Heart left ventricle (tissue), 13 donors: ENCODE measurements around the gene PPA2.

Experiments used
- POLR2A ChIP-seq, 2 donors: fragments of 450-650 bp; IDR thresholded peaks; one replicate each; pipeline ENCODE4 v1.6.1; 2017; ENCODE audit warnings: antibody characterized with exemption in 2 of 2, mild to moderate bottlenecking in 2 of 2, moderate library complexity in 2 of 2
- TF ChIP-seq, protein P1 (sequence below), 12 donors: fragments of 200-600 bp; sonication (generic) in 4 of 12; IDR thresholded peaks; one replicate each; pipeline versions ENCODE4 v1.5.0 to v1.8.0; 2018 to 2022; ENCODE audit warnings: antibody characterized with exemption in 12 of 12, mild to moderate bottlenecking in 5 of 12
- donor health status: ischemic (EF 13 %, LVEDD 7.1; RV severe dilation, severe dysfunction).
- donor health status: DM: no; HTN: yes; CAD: no.
- donor health status: DM: no; HTN: no; CAD: no.
- donor health status: ischemic (EF 25% LVEDD 6.9; RV normal size, moderate dysfunction).
- donor health status: ischemic (EF 25% LVEDD 5.7; RV mildly dilated, moderate dysfunction).
- donor health status: ischemic (EF 35%, LVEDD 5.7; RV mildly dilated, moderate dysfunction).
- donor health status: nonischemic (EF 11% LVEDD 7.7; RV severe dilation, severe dysfunction).
- donor health status: DM: yes; HTN: yes; CAD: no.
- donor health status: PGD.
- donor health status: ischemic (EF 29% LVEDD 5.4; RV normal size, mild dysfunction).
- donor health status: nonischemic (EF 23%, LVEDD 6.1; RV moderate dilation, normal function).

DNA sequence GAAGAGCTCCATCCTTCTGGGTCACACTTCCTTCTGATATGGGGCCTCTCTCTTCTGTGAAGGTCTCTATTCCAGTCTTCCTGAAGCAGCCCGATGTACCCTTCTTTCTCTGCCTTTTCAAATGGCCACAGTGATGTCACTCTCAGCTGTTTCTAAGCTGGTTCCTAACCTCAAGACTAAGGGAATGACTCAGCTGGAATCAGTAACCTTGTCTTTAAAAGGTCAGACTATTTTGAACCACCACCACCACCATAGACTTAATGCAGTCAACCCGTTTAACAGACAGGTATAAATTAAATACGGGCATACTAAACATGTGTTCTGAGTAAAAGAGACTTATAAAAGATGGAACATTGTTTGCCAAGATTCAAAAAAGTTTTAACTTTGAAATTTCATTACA lies 121.0 kb downstream of the PPA2 start:
- TF ChIP-seq POLR2A (IDR thresholded peaks at IDR 0.05): no peak
- TF ChIP-seq, protein P1, sequence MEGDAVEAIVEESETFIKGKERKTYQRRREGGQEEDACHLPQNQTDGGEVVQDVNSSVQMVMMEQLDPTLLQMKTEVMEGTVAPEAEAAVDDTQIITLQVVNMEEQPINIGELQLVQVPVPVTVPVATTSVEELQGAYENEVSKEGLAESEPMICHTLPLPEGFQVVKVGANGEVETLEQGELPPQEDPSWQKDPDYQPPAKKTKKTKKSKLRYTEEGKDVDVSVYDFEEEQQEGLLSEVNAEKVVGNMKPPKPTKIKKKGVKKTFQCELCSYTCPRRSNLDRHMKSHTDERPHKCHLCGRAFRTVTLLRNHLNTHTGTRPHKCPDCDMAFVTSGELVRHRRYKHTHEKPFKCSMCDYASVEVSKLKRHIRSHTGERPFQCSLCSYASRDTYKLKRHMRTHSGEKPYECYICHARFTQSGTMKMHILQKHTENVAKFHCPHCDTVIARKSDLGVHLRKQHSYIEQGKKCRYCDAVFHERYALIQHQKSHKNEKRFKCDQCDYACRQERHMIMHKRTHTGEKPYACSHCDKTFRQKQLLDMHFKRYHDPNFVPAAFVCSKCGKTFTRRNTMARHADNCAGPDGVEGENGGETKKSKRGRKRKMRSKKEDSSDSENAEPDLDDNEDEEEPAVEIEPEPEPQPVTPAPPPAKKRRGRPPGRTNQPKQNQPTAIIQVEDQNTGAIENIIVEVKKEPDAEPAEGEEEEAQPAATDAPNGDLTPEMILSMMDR (IDR thresholded peaks at IDR 0.05): no peak
